ENCODE results near the gene BDKRB2.

DNA sequence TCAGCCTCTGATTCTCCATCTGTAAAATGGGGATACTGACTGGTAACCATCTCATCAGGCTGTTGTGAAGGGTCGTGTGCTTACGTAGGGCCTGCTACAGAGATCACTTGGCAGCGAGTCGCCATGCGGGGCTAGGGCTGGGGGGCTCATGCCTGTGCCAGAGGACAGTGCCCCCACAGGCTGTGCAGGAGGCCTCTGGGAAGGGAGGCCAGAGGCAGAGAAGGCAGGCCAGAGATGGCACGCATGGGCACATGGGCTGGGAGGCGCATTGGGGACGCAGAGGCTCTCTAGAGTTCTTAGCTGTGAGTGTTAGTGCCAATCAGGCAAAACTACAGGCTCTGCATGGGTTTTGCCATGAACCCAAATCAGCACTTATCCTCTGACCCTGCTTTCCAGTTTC lies 3.5 kb upstream of the BDKRB2 start:
- TF ChIP-seq, protein P1, sequence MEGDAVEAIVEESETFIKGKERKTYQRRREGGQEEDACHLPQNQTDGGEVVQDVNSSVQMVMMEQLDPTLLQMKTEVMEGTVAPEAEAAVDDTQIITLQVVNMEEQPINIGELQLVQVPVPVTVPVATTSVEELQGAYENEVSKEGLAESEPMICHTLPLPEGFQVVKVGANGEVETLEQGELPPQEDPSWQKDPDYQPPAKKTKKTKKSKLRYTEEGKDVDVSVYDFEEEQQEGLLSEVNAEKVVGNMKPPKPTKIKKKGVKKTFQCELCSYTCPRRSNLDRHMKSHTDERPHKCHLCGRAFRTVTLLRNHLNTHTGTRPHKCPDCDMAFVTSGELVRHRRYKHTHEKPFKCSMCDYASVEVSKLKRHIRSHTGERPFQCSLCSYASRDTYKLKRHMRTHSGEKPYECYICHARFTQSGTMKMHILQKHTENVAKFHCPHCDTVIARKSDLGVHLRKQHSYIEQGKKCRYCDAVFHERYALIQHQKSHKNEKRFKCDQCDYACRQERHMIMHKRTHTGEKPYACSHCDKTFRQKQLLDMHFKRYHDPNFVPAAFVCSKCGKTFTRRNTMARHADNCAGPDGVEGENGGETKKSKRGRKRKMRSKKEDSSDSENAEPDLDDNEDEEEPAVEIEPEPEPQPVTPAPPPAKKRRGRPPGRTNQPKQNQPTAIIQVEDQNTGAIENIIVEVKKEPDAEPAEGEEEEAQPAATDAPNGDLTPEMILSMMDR (conservative IDR thresholded peaks at IDR 0.05 in 1 of 2, IDR thresholded peaks at IDR 0.05 in 1 of 2; ENCODE audit: low read depth in 1 of 2, low read length in 2 of 2): no peak
- no peak for TF ChIP-seq EZH2 (IDR thresholded peaks at IDR 0.05; ENCODE audit: low read length, missing control alignments)
